HG02571 (cell line): Measurements from ENCODE around the gene LPP.

Experiments
- ATAC-seq: cut with Tn5 transposase; IDR thresholded peaks from one replicate; pipeline ENCODE4 v1.9.1; 2021; ENCODE audit warnings: mild to moderate bottlenecking, moderate library complexity; ENCODE audit not compliant: unreplicated experiment

The LPP gene

DNA sequence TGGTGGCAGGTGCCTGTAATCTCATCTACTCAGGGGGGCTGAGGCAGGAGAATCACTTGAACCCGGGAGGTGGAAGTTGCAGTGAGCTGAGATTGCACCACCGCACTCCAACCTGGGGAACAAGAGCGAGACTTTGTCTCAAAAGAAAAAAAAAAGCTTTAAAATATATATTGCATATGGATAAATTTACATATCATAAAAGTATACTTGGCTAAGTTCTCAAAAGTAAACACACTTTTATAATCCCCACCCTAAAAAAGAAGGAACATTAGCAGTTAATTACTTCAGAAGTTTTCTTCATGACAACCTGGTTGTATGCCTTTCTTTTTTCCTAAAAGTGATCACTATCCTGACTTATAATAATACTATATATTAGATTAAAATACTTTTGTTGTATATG, 648.7 kb downstream of the LPP start:
- ATAC-seq: no peak

DNA sequence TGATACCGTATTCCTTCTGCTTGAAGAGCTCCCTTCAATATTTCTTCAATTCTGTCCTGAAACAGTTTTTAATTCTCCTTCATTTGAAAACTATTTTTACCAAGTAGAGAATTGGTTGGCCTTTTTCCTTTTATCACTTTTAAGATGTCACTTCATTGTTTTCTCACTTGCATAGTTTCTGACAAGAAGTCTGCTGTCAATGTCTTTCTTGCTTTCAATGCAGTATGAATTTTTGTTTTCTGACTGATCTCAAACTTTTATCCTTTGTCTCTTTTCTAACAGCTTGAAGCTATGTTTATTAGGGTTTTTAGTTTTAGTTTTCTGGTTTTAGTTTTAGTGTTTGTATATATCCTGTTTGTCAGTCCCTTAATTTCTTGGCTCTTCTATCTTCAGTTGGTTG, 653.0 kb downstream of the LPP start:
- no peak for ATAC-seq

DNA sequence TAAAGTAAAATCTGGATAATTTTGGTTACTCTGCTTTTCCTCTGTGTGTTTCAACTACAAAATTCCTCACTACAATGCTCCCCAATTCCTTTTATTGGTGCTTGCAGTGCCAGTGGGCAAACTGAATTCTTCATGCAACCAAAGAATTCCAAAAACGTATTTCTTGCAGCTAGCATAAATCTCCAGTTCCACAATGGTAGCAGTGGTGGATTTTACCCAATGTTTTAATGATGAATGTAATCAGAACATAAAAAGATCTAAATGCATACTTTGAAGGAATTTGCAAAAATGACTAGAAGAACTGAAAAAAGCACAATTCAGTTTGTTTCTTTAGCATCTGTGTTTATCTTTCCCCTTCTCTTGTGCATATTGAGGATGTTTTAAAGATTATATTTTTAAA, 658.2 kb downstream of the LPP start:
- ATAC-seq: no peak

DNA sequence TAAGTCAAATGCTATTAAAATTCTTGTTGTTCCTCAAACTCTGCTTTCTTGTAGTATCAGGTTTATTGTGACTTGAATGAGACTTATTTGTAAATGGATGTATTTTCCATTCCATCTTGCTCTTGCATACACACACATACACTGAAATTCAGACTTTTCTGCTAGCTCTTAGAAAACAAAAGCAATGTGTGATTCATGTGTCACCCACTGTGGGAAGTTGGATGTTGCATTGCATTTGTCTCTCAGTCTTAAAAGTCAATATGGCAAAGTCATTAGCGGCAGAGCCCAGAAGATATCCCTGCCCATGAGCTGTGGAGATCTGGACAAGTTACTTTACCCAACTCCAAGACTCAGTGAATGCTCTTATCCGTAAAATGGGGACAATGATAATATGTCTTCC, 660.6 kb downstream of the LPP start:
- ATAC-seq: no peak

DNA sequence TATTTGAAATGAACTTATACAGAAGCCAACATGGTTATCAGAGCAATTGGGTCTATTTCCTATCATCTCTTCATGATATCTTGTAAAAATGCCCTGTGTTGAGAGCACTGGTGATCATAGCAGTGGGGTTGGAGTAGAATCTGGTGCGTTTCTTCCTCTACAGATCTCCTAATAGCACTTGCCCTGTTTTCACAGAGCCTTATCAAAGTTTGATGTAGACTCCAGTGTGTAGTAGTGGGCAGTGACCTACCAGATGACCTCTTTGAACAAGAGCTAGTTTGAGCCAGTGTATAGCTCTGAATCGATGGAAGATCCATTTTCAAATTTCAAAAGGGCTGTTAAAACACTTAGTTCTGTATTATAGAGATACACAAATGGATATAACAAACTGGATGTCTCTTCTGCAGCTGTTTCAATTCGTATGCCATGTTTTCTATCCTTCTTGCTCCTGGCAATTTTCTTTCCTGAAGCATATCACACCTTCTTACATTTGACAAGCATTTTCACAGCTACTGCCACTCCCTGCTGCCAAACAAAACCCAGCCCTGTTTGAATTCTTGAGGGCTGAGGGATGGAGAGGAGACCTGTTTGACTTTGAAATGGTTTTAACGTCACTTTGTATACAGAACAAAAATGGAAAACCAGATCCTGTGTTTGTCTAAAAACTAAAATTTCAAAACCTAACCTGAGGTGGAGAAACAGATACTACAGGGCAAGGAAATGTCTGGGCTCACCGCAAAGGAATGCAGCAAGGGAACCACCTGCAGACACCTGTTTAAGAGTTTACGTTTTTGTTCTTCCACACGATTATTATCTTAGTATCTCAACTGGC, 663.4 kb downstream of the LPP start:
- no peak for ATAC-seq

DNA sequence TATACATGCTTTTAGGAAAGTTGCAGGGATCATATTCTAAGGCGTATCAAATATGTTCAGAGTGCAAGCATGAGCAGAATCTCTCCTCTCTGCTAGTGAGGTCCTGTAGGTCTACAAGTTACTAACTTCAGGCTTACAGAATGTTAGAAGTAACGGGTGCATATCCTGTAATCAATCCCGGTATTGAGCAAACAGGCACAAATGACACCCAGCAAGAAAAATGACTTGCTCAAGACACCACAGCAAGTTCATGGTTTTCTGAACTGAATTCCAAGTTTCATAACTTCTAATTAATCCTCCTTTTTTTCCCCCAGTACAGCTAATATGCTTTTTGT, 663.9 kb downstream of the LPP start:
- no peak for ATAC-seq

DNA sequence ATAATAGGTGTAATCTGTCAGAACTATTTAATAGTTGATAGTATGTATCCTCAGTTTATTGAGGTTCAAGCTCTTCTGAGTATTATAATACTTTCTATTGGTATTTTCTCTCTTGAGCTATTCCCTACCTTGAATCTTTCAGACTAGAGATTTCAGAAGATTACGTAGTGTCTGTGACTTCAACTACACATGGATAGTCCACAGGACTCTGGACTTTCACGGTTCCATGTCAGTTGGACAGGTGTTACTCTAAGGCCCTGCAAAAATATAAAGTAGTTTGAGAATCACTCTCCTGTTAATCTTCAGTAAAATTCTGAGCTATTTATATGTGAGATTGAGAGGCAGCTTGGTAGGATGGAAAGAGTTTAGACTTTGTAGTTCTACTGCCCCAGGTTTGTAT, 664.3 kb downstream of the LPP start:
- no peak for ATAC-seq

DNA sequence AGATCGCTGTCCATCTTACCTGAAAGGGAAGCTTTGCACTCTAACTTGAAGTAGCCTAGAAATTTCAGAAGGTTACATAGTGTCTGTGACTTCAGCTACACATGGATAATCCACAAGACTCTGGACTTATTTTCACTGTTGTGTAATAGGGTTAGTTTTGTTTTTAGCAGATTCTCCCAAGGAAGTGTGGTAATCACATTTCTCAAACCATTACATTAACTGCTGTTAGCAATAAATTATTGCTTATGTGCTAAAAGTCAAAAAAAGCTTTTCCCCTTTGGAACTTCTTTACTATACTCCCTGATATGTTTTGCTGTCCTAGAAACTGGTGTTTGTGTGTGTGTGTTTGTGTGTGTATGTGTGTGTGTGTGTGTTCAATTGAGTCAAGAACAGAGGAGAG, 666.0 kb downstream of the LPP start:
- ATAC-seq: no peak

DNA sequence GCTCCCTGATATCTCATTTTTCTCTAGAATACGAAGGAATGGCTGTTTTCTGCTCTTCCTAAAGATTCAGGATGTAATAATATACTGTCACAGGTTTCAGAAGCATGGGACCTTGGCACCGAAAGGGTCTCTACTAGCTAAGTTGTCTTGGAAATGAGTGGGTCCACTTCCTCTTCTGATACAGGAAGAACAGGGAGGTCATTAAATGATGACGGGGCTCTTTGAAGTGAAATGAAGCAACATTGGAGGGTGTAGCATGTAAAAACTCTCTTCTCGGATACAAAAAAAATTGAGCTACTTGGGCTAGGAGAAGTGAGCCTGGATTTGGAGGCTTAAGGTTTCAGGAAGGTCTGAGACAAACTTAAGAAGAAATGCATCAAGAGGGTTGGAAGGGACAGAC, 668.0 kb downstream of the LPP start:
- no peak for ATAC-seq

DNA sequence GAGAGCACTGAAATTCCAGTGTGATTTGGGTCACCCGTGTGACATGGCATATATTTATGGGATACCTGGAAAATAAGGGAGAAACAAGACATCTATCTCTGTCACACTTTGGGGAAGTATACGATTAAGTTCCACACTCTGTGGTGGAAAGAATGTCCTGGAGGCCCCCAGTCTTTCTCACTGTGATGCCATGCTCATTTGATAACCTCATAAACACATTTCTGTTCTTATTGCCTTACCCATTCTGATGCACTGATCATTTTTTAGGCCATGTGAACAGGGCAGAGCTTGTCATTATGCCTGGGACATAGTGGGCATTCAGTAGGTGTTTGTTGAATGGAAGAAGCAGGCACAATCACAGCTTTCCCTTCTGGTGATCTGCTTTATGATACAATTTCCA, 668.5 kb downstream of the LPP start:
- no peak for ATAC-seq

DNA sequence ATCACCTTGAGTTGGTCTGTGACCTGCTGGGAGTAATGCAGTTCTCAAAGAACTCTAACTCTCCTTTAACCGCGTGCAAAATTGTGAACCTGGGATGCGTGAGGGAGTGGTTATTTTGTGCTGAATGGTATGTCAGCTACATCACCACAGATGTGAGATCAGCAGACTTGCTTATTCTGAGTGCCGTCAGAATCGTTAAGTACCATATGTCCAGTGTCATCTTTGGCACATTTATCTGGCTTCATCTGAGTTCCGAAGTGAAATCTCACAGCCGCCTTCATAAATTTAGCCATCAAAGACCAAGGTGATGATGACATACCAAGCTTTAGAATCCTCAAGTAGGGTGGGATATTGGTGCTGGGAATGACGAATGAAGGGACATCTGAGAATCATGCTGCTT, 670.6 kb downstream of the LPP start:
- ATAC-seq: no peak

DNA sequence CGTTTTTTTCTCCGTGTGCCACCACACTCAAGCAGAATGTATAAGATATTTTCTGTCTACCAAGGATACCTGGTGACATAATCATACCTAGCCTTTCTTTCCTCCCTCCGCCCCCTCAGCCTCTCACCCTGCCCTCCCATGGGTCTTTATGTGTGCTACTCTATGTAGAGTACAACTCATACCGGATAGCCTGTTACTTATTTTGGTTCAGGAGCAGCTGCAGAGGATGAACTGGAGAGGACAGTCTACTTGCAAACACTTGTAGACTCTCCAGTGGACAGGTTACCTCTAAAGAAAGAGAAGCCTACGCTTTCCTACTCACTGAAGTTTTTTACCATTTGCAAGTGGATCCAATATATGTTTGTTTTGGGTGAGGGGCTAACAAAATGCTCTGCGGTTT, 671.9 kb downstream of the LPP start:
- no peak for ATAC-seq

DNA sequence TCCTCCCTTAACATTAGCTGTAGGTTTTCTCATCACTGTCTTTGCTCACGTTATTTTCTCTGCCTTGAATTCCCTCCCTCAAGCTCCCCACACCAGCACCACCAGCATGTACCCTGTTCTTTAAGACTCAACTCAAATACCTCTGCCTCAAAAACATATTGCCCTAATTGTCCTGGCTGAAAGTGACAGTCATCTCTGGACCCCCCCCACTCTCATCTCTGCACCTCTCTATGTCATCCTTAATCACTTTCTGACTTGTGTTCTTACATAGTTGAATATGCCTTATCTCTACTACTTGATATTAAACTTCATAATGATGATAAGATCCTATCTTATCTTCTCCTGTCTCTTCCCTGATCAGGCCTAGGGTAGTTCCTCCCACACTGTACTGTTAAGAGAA, 672.6 kb downstream of the LPP start:
- ATAC-seq: no peak

DNA sequence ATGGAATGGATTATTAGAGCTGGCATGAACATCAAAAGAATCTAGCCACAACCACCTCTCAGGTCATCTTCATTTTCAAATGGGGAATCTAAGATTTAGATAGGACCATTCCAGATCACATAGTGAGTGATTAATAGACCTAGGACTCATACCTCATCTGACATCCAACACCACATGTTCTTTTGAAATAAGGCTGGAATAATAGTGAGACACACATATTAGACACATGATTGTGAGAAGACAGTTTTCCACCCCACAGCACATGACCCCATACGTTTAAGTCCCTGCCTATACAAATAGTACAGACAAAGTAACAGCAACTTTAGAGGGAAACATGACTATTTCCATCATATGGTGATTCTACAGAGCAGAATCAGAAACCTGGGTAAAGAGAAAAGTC, 673.1 kb downstream of the LPP start:
- ATAC-seq: no peak

DNA sequence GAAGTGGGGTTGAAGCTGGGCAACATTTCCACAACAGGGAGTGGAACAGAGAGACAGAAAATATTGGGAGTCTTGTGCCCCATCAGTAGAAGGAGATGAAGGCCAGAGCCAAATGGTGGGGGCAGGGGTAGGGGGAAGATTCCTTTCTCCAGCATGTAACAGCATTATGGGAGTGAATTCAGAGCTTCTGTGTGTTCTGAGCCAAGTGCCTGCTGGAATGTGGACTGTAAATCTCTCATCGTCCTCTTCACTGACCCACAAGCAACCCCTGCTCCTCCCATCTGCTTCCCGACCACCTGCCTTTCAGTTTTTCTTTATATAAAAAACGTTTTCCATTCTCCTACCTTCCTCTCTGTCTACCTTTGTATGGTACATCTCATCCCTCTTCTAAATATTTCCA, 673.6 kb downstream of the LPP start:
- no peak for ATAC-seq

DNA sequence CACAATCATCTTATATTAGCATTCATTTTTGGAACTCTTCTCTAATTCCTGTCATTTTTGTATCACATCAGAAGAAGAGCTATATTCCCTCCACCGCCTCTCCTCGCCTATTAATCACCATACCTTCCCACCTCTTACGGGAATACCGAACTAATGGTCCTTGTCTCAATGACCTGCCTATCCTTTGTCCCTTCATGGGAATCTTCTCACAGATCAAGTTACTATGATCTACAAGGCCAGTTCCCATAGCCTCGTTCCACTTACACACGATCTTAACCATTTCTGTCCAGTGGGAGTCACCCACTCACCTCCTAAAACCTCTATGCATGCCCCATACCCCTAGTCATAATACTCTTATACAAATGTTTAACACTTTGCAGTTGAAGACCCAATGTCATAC, 675.2 kb downstream of the LPP start:
- ATAC-seq: no peak

DNA sequence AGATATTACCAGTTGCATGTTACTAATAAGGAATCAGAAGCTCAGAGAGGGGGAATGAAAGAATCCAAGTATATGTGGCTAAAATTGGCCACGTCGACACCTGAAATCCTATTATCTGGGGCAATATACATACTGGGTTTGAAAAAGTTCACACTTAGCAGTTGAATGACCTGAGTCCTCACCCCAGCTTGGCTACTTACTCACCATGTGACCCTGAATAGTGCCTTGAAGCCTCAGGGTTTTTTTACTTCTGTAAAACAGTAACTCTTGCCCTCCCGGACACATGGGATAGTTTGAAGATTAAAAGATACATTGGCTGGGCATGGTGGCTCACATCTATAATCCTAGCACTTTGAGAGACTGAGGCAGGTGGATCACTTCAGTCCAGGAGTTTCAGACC, 675.6 kb downstream of the LPP start:
- no peak for ATAC-seq

DNA sequence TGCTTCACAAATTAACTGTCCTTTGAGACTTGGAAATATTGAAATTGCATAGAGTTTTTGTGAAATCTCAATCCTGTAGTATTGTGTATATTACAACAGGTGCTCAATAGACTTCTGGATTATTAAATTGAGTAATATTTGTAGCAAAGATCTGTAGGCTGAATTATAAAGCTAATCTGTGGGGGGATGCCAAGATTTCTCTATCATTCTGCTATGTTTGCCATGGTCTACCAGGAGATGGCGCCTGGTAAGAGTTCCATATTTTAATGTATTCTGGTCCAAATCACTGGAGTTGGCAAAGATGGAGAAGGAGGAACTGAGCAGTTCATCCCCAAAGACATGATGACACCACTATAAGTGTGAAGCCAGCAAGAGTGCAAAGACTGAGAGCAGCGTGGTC, 676.9 kb downstream of the LPP start:
- ATAC-seq: no peak

DNA sequence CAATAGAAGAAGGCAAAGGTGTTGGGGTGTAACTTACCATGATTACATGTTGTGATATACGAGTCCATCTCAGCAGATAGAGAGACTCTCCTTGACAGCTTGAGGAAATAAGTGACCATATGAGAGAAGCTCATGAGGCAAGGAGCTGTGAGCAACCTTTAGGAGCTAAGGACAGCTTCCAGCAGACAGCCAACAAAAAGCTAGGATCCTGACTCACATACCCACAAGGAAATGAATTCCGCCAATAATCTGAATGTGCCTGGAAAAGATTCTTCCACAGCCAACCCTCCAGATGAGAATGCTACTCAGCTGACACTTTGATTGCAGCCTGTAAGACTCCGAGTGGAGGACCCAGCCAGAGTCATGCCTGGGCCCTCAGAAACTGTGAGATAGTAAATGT, 678.2 kb downstream of the LPP start:
- ATAC-seq: no peak

DNA sequence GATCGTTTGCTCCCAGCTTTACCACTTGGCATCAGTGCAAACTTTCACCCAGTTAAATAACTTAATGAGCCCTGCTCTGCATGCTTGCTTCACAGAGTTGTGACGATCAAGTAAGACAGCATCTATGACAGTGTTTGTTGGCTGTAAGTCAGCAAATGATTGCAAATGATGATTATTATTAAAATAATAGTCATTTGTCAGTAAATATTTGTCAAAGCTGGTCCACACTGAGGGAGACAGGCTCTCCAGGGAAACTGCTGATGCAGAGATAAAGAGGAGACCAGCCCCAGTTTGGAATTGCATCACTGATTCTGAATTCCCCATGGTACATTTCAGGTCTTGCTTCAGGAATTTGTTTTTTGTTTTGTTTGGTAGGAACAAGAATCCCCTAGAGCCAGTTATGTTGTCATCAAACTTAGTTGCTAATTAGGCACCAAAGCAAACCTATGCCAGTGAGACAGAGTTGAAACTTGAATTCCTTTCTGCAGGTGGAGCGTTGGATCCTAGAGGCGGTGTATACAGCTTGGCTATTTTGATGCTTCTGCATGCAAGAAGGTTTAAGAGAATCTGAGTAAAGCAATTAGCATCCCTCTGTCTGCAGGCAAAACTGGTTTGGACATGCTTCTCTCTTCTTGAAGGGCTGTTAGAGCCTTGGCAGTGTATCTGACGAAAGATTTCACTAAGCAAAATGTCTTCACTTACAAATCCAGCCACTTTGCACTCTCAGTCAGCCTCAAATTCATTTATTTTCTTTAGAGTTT, 679.2 kb downstream of the LPP start:
- no peak for ATAC-seq

DNA sequence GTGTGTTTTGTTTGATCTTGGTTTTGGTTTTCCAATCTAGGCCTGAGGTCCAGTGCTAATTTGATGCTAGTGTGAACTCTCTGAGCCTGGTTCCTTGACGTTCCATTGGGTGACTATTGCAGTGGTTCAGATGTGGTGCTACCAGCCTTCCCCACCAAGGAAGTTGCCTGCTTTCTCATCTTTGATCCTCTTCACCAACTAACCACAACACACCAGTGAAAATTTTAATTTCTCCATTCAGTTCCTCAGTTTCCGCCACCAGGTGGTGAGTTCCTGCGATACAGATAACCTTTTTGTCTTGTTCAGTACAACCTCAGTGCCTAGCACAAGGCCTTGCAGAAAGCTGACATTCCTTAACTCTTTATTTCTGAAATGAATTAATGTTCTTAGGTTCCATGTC, 680.4 kb downstream of the LPP start:
- no peak for ATAC-seq

DNA sequence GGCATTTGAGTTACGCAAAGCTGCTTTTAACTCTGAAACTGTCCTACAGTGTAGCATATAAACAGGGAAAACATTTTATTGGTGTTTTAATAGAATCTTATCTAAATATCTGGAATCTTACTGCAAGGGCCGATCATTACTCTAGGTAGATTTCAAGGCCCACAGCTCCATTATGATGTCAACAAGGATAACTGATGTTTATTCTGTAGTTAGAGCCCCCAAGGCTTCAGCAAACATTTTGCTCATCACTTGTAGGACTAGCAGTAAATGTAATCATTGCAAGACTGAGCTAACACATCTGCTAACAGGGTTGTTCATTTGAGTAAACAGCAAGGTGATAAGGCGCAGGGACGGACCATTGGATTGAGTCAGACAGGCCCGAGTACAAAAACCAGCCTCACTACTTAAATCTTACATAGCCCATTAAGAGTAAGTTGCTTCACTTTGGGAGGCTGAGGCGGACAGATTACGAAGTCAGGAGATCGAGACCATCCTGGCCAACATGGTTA, 685.3 kb downstream of the LPP start:
- ATAC-seq: no peak

DNA sequence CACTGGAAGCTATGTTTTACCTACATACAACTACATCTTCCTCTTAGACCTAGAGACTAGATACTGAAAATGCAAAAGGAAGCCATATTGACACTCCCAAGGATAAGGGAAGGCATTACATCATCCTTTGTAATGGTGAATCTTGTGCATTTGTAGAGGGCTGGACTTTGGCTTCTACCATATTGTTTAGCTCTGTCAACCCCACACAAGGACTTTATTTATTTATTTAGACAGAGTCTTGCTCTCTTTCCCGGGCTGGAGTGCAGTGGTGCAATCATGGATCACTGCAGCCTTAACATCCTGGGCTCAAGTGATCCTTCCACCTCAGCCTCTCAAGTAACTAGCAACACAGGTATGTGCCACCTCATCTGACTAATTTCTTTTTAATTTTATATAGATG, 686.3 kb downstream of the LPP start:
- no peak for ATAC-seq
